ENCODE data around the gene COL1A1.

DNA sequence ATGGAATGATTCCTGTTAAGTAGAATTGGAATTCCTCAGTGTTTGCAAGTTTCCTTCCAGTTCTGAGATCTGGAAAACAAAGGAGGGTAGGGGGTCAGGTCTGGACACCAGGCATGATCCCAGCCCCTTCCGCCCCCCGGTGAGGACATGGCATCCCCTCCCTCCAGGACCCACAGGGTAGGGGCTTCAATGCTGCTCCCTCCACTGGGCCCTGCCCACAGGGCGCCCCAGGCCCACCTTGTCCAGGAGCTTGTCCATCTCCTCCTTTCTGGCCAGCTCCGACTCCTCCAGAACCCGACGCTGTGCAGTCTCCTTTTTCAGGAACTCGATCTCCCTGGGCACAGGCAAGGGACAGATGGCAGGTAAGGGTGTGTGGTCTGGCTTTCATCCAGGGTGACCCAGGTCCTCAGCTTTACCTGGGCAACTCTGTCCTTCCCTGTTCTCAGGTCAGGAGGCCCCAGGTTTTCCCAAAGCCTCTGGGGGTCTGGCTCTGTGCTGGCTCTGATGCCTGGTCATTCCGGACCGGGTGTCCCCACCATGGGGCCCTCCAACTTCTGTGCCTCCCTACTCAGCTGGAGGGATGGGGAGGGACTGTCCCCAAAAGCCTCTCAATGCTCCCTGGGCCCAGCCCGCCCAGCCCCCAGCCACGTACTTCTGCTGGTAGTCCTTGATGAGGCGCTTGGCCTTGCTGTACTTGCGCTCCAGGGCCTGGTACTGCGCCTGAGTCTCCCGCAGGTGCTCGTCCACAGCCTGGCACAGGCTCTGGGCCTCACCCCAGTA is 65.9 kb downstream of the COL1A1 start:
- TF ChIP-seq, protein P1, sequence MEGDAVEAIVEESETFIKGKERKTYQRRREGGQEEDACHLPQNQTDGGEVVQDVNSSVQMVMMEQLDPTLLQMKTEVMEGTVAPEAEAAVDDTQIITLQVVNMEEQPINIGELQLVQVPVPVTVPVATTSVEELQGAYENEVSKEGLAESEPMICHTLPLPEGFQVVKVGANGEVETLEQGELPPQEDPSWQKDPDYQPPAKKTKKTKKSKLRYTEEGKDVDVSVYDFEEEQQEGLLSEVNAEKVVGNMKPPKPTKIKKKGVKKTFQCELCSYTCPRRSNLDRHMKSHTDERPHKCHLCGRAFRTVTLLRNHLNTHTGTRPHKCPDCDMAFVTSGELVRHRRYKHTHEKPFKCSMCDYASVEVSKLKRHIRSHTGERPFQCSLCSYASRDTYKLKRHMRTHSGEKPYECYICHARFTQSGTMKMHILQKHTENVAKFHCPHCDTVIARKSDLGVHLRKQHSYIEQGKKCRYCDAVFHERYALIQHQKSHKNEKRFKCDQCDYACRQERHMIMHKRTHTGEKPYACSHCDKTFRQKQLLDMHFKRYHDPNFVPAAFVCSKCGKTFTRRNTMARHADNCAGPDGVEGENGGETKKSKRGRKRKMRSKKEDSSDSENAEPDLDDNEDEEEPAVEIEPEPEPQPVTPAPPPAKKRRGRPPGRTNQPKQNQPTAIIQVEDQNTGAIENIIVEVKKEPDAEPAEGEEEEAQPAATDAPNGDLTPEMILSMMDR (IDR thresholded peaks at IDR 0.05; ENCODE audit: insufficient read depth, low read depth, low read length), result no peak
- no peak for TF ChIP-seq EZH2 (IDR thresholded peaks at IDR 0.05; ENCODE audit: insufficient read depth, low read length)
